Measurements from ENCODE around the gene MVB12B.

DNA sequence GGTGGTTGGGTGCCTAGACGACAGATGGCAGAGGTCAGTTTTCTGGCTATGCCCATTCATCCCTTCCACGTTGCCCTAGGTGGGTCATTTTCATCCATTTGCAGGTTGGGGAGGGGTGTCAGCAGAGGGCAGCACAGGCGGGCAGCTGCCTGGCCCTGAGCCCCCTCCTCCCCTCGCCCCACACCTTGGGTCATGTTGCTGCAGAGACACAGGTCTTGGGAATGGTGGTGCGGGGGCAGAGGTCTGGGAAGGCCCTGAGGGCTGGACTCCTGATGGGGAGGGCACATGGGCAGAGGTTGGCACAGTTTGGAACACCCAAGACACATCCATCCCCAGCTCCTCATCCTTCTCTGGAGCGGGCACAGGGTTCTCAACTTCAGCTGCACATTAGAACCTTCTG lies 183.9 kb downstream of the MVB12B start:
- TF ChIP-seq RAD21 (CRISPR knock-in tag; IDR thresholded peaks at IDR 0.05) (no peak), ZNF484 (CRISPR knock-in tag; IDR thresholded peaks at IDR 0.05; ENCODE audit: borderline replicate concordance, low read depth) (no peak), YEATS2 (CRISPR knock-in tag; IDR thresholded peaks at IDR 0.05; ENCODE audit: borderline replicate concordance) (no peak), FOXA3 (CRISPR knock-in tag; IDR thresholded peaks at IDR 0.05) (no peak), ZNF790 (CRISPR knock-in tag; IDR thresholded peaks at IDR 0.05; ENCODE audit: borderline replicate concordance) (no peak), EP300 (IDR thresholded peaks at IDR 0.05; ENCODE audit: low read depth in 2 of 2, low read length in 2 of 2) (no peak), EP300 (CRISPR knock-in tag; IDR thresholded peaks at IDR 0.05; ENCODE audit: borderline replicate concordance) (no peak)
- TF ChIP-seq, protein P1, sequence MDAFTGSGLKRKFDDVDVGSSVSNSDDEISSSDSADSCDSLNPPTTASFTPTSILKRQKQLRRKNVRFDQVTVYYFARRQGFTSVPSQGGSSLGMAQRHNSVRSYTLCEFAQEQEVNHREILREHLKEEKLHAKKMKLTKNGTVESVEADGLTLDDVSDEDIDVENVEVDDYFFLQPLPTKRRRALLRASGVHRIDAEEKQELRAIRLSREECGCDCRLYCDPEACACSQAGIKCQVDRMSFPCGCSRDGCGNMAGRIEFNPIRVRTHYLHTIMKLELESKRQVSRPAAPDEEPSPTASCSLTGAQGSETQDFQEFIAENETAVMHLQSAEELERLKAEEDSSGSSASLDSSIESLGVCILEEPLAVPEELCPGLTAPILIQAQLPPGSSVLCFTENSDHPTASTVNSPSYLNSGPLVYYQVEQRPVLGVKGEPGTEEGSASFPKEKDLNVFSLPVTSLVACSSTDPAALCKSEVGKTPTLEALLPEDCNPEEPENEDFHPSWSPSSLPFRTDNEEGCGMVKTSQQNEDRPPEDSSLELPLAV (CRISPR knock-in tag; conservative IDR thresholded peaks at IDR 0.05; ENCODE audit: low read depth) = no peak
